ENCODE results near the gene ARRDC4.

DNA sequence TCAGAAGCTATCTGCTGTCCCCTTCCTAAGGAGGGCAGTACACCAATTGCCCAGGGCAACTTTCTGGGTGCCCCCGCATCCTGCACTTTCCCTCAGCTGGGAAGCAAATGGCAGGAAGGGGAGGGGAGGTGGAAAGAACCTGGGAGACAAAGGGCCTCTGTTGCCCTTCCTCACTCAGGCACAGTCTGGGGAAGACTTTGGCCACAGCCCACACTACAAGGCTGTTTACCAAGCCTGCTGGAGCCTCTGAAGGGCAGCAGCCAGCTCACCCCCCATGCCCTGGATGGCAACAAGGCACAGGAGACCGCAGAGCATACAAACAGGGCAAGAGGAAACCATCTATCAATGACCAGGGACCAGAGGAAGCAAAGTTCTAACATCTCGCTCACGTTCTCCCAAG, 42.4 kb downstream of the ARRDC4 start:
- TF ChIP-seq, protein P1, sequence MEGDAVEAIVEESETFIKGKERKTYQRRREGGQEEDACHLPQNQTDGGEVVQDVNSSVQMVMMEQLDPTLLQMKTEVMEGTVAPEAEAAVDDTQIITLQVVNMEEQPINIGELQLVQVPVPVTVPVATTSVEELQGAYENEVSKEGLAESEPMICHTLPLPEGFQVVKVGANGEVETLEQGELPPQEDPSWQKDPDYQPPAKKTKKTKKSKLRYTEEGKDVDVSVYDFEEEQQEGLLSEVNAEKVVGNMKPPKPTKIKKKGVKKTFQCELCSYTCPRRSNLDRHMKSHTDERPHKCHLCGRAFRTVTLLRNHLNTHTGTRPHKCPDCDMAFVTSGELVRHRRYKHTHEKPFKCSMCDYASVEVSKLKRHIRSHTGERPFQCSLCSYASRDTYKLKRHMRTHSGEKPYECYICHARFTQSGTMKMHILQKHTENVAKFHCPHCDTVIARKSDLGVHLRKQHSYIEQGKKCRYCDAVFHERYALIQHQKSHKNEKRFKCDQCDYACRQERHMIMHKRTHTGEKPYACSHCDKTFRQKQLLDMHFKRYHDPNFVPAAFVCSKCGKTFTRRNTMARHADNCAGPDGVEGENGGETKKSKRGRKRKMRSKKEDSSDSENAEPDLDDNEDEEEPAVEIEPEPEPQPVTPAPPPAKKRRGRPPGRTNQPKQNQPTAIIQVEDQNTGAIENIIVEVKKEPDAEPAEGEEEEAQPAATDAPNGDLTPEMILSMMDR (IDR thresholded peaks at IDR 0.05): no peak
- TF ChIP-seq POLR2A (IDR thresholded peaks at IDR 0.05): no peak
